ENCODE measurements around the gene SLC30A1. TPM values are rescaled to one million over a fixed set of nuclear protein-coding genes. Genes with fewer than 3 reads are reported as not detected.

SLC30A1 gene
- total RNA-seq, 1 donor from 2014 or later: 19.8 TPM

GRCh38 chr1:211621447-211622198 is 42.7 kb upstream of the SLC30A1 start:
- no peak for TF ChIP-seq CTCF (IDR thresholded peaks at IDR 0.05; ENCODE audit: insufficient read depth, low read length, poor library complexity, severe bottlenecking)
- no peaks in the 10 kb centered on the region for H3K36me3 ChIP-seq (ENCODE audit: control insufficient read depth, insufficient read depth, low read length)
- DNase-seq (ENCODE audit: low read depth): no peak
- no peak overlapping the region for H3K4me3 ChIP-seq (ENCODE audit: low read depth, low read length)
- H3K27me3 ChIP-seq (ENCODE audit: control insufficient read depth, insufficient read depth, low read length): no peaks in the 10 kb centered on the region

GRCh38 chr1:211620097-211620496 is 41.1 kb upstream of the SLC30A1 start:
- no peak overlapping the region for H3K4me3 ChIP-seq (ENCODE audit: low read depth, low read length)
- no peaks in the 10 kb centered on the region for H3K27me3 ChIP-seq (ENCODE audit: control insufficient read depth, insufficient read depth, low read length)
- no peak for DNase-seq (ENCODE audit: low read depth)
- TF ChIP-seq CTCF (IDR thresholded peaks at IDR 0.05; ENCODE audit: insufficient read depth, low read length, poor library complexity, severe bottlenecking): no peak
- H3K36me3 ChIP-seq (ENCODE audit: control insufficient read depth, insufficient read depth, low read length): no peaks in the 10 kb centered on the region

- no peak for TF ChIP-seq CTCF (IDR thresholded peaks at IDR 0.05; ENCODE audit: insufficient read depth, low read length, poor library complexity, severe bottlenecking)
- no peaks in the 10 kb centered on the region for H3K27me3 ChIP-seq (ENCODE audit: control insufficient read depth, insufficient read depth, low read length)
- DNase-seq (ENCODE audit: low read depth): no peak
- no peaks in the 10 kb centered on the region for H3K36me3 ChIP-seq (ENCODE audit: control insufficient read depth, insufficient read depth, low read length)
- H3K4me3 ChIP-seq (ENCODE audit: low read depth, low read length): no peak overlapping the region
Observed at GRCh38 chr1:211619033-211619996, 40.4 kb upstream of the SLC30A1 start.

- no peaks in the 10 kb centered on the region for H3K27me3 ChIP-seq (ENCODE audit: control insufficient read depth, insufficient read depth, low read length)
- TF ChIP-seq CTCF (IDR thresholded peaks at IDR 0.05; ENCODE audit: insufficient read depth, low read length, poor library complexity, severe bottlenecking): no peak
- H3K4me3 ChIP-seq (ENCODE audit: low read depth, low read length): no peak overlapping the region
- DNase-seq (ENCODE audit: low read depth): no peak
- H3K36me3 ChIP-seq (ENCODE audit: control insufficient read depth, insufficient read depth, low read length): no peaks in the 10 kb centered on the region
Observed at GRCh38 chr1:211616965-211617297, 38.0 kb upstream of the SLC30A1 start.

- DNase-seq (ENCODE audit: low read depth): no peak
- Histone ChIP-seq H3K27me3 (ENCODE audit: control insufficient read depth, insufficient read depth, low read length) (no peaks in the 10 kb centered on the region), H3K36me3 (ENCODE audit: control insufficient read depth, insufficient read depth, low read length) (no peaks in the 10 kb centered on the region), H3K4me3 (ENCODE audit: low read depth, low read length) (no peak overlapping the region)
- TF ChIP-seq CTCF (IDR thresholded peaks at IDR 0.05; ENCODE audit: insufficient read depth, low read length, poor library complexity, severe bottlenecking): no peak
Observed at GRCh38 chr1:211616231-211616964, 37.4 kb upstream of the SLC30A1 start.

All from kidney epithelial cell (primary cell).